IMR-90 (cell line): ENCODE data around the gene RAPGEF3. TPM values are rescaled to one million over a fixed set of nuclear protein-coding genes. Genes with fewer than 3 reads are reported as not detected.

ENCODE experiments used
- ATAC-seq: fragments of 200-7000 bp; cut with Tn5 transposase; 2 replicates; pipeline ENCODE4 v1.9.1; 2020; ENCODE audit warnings: low read depth, mild to moderate bottlenecking, moderate library complexity
- BruUV-seq: library from RNA; stranded (reverse); fragments of 400-500 nt; replicated peaks from 2 replicates; lab custom pipeline; 2021; lab: Mats Ljungman, UMichigan
- CTCF ChIA-PET: fragments of 300-600 bp; formaldehyde crosslinking; extraction: SDS; loops from one replicate; lab custom pipeline; 2021; ENCODE audit warnings: antibody characterized with exemption; lab: Yijun Ruan, JAX
- POLR2A ChIA-PET: fragments of 300-600 bp; sonication (Branson Sonifier 250); formaldehyde crosslinking; loops from one replicate; lab custom pipeline; 2022; ENCODE audit warnings: antibody characterized with exemption; ENCODE audit not compliant: unreplicated experiment; lab: Charles Lee
- DNase-seq: peaks from one replicate; pipeline ENCODE4 v3.0.0; 2013
- H2AFZ ChIP-seq: replicated peaks from 2 replicates; pipeline ENCODE3; 2013; ENCODE audit warnings: low read length, mild to moderate bottlenecking; ENCODE audit not compliant: poor library complexity
- H2AK5ac ChIP-seq: 2 replicates; pipeline ENCODE4 v1.6.1; 2013; ENCODE audit warnings: low read depth, low read length, inconsistent platforms
- H2AK9ac ChIP-seq: replicated peaks from 2 replicates; pipeline ENCODE3; 2013; ENCODE audit warnings: mild to moderate bottlenecking, low read depth, low read length, moderate library complexity; ENCODE audit not compliant: poor library complexity
- H2BK120ac ChIP-seq: 2 replicates; pipeline ENCODE4 v1.6.1; 2013; ENCODE audit warnings: low read depth, low read length, inconsistent platforms
- H2BK15ac ChIP-seq: 3 replicates; pipeline ENCODE4 v1.6.1; 2013; ENCODE audit warnings: low read depth, low read length, inconsistent platforms
- H2BK20ac ChIP-seq: 2 replicates; pipeline ENCODE4 v1.6.1; 2013; ENCODE audit warnings: low read depth, mild to moderate bottlenecking, inconsistent platforms, low read length, moderate library complexity
- H2BK5ac ChIP-seq: 2 replicates; pipeline ENCODE4 v1.6.1; 2013; ENCODE audit warnings: mild to moderate bottlenecking, low read depth, low read length, inconsistent platforms; ENCODE audit not compliant: poor library complexity, severe bottlenecking
- H3K14ac ChIP-seq: replicated peaks from 2 replicates; pipeline ENCODE4 v1.6.1; 2013; ENCODE audit warnings: low read depth, low read length, inconsistent platforms
- H3K18ac ChIP-seq: 2 replicates; pipeline ENCODE4 v1.6.1; 2013; ENCODE audit warnings: low read depth, low read length, control low read depth
- H3K23ac ChIP-seq: 2 replicates; pipeline ENCODE4 v1.6.1; 2013; ENCODE audit warnings: low read depth, low read length, inconsistent platforms
- H3K27ac ChIP-seq: 2 replicates; pipeline ENCODE4 v1.5.1; 2013; ENCODE audit warnings: mild to moderate bottlenecking, control low read depth, low read length; ENCODE audit not compliant: insufficient read depth
- H3K27me3 ChIP-seq: 2 replicates; pipeline ENCODE4 v1.6.1; 2013; ENCODE audit warnings: low read length; ENCODE audit not compliant: control insufficient read depth, insufficient read depth
- H3K36me3 ChIP-seq: 2 replicates; pipeline ENCODE4 v1.6.1; 2013; ENCODE audit warnings: low read length, mixed read lengths; ENCODE audit not compliant: control insufficient read depth, insufficient read depth
- H3K4ac ChIP-seq: 2 replicates; pipeline ENCODE4 v1.6.1; 2013; ENCODE audit warnings: low read depth, low read length, inconsistent platforms
- H3K4me1 ChIP-seq: 2 replicates; pipeline ENCODE4 v1.6.1; 2013; ENCODE audit warnings: low read length, mixed read lengths; ENCODE audit not compliant: control insufficient read depth, insufficient read depth
- H3K4me2 ChIP-seq: 2 replicates; pipeline ENCODE4 v1.6.1; 2013; ENCODE audit warnings: low read depth, mild to moderate bottlenecking, control low read depth, low read length, moderate library complexity
- H3K4me3 ChIP-seq: 2 replicates; pipeline ENCODE4 v1.5.1; 2013; ENCODE audit warnings: low read depth, mild to moderate bottlenecking, control low read depth, low read length, moderate library complexity; ENCODE audit not compliant: insufficient read depth
- H3K56ac ChIP-seq: 2 replicates; pipeline ENCODE4 v1.6.1; 2013; ENCODE audit warnings: low read length, inconsistent platforms; ENCODE audit not compliant: insufficient read depth; ENCODE audit errors: extremely low read depth
- H3K79me1 ChIP-seq, 2 experiments: 2 replicates each; pipeline ENCODE4 v1.6.1; 2013; ENCODE audit warnings: low read length in 2 of 2, inconsistent platforms in 1 of 2, low read depth in 1 of 2
- H3K9ac ChIP-seq: 2 replicates; pipeline ENCODE4 v1.6.1; 2013; ENCODE audit warnings: low read depth, low read length, control low read depth
- H3K9me1 ChIP-seq: 2 replicates; pipeline ENCODE4 v1.6.1; 2013; ENCODE audit warnings: low read length, inconsistent platforms; ENCODE audit not compliant: insufficient read depth
- H3K9me3 ChIP-seq: 2 replicates; pipeline ENCODE4 v1.6.1; 2013; ENCODE audit warnings: low read length; ENCODE audit not compliant: control insufficient read depth, insufficient read depth
- H4K20me1 ChIP-seq: 2 replicates; pipeline ENCODE4 v1.6.1; 2013; ENCODE audit warnings: low read length, inconsistent platforms; ENCODE audit not compliant: insufficient read depth
- H4K5ac ChIP-seq: 2 replicates; pipeline ENCODE4 v1.6.1; 2013; ENCODE audit warnings: mild to moderate bottlenecking, low read depth, low read length, control low read depth
- H4K8ac ChIP-seq, 2 experiments: 2 replicates each; pipeline ENCODE4 v1.6.1; 2013; ENCODE audit warnings: low read depth in 2 of 2, low read length in 2 of 2, control low read depth in 1 of 2, inconsistent platforms in 1 of 2
- H4K91ac ChIP-seq: 2 replicates; pipeline ENCODE4 v1.6.1; 2013; ENCODE audit warnings: low read depth, low read length, inconsistent platforms; ENCODE audit not compliant: insufficient read depth
- BHLHE40 ChIP-seq: fragments of 150-350 bp; IDR thresholded peaks from 2 replicates; pipeline ENCODE4 v1.6.1; 2016; ENCODE audit warnings: mild to moderate bottlenecking, low read depth, low read length
- CEBPB ChIP-seq: IDR thresholded peaks from 2 replicates; pipeline ENCODE4 v1.6.1; 2012; ENCODE audit warnings: low read depth, low read length, improper control_type of control experiment
- CHD1 ChIP-seq: IDR thresholded peaks from 2 replicates; pipeline ENCODE4 v1.6.1; 2012; ENCODE audit warnings: low read depth, low read length, improper control_type of control experiment
- CTCF ChIP-seq: conservative IDR thresholded peaks from 2 replicates; pipeline ENCODE4 v1.5.1; 2012; ENCODE audit warnings: mild to moderate bottlenecking, low read depth, low read length, improper control_type of control experiment
- ELK1 ChIP-seq: fragments of 150-350 bp; IDR thresholded peaks from 2 replicates; pipeline ENCODE4 v1.6.1; 2016; ENCODE audit warnings: low read depth, mild to moderate bottlenecking, low read length, moderate library complexity, borderline replicate concordance
- FOS ChIP-seq: fragments of 150-350 bp; IDR thresholded peaks from 2 replicates; pipeline ENCODE4 v1.6.1; 2016; ENCODE audit warnings: low read depth, low read length
- MAFK ChIP-seq: IDR thresholded peaks from 2 replicates; pipeline ENCODE4 v1.6.1; 2012; ENCODE audit warnings: low read depth, low read length, improper control_type of control experiment
- MAZ ChIP-seq: IDR thresholded peaks from 2 replicates; pipeline ENCODE4 v1.6.1; 2012; ENCODE audit warnings: low read depth, mild to moderate bottlenecking, low read length, improper control_type of control experiment, moderate library complexity, borderline replicate concordance
- MXI1 ChIP-seq: IDR thresholded peaks from 2 replicates; pipeline ENCODE4 v1.6.1; 2012; ENCODE audit warnings: low read depth, mild to moderate bottlenecking, low read length, moderate library complexity, borderline replicate concordance
- NFE2L2 ChIP-seq: fragments of 150-350 bp; IDR thresholded peaks from 2 replicates; pipeline ENCODE4 v1.6.1; 2016; ENCODE audit warnings: low read depth, mild to moderate bottlenecking, low read length
- POLR2A ChIP-seq: IDR thresholded peaks from 2 replicates; pipeline ENCODE4 v1.6.1; 2012; ENCODE audit warnings: mild to moderate bottlenecking, low read depth, low read length
- RAD21 ChIP-seq: IDR thresholded peaks from 2 replicates; pipeline ENCODE4 v1.6.1; 2012; ENCODE audit warnings: low read length, improper control_type of control experiment
- RCOR1 ChIP-seq: IDR thresholded peaks from 2 replicates; pipeline ENCODE4 v1.6.1; 2012; ENCODE audit warnings: mild to moderate bottlenecking, low read length, improper control_type of control experiment; ENCODE audit not compliant: insufficient replicate concordance
- RFX5 ChIP-seq: IDR thresholded peaks from 2 replicates; pipeline ENCODE4 v1.8.0; 2012; ENCODE audit warnings: low read depth, mild to moderate bottlenecking, low read length, moderate library complexity
- SMC3 ChIP-seq: fragments of 150-350 bp; IDR thresholded peaks from 2 replicates; pipeline ENCODE4 v1.6.1; 2016; ENCODE audit warnings: low read depth, mild to moderate bottlenecking, antibody characterized with exemption, low read length, moderate library complexity
- USF2 ChIP-seq: fragments of 150-350 bp; IDR thresholded peaks from 2 replicates; pipeline ENCODE4 v1.6.1; 2017; ENCODE audit warnings: mild to moderate bottlenecking, antibody characterized with exemption, low read length, low read depth
- WGBS, 2 experiments: methylation state at CpG; one replicate each; pipeline versions ENCODE4 v1.1.5 to v1.1.7; 2013; ENCODE audit warnings: missing lambda C conversion rate in 2 of 2; ENCODE audit not compliant: insufficient read length in 1 of 2; ENCODE audit errors: extremely low coverage in 2 of 2; 5-methylcytosine and 5-hydroxymethylcytosine counted together
- dilution Hi-C: fragments of 300-500 bp; cut with HindIII; formaldehyde crosslinking; loops from one replicate; pipeline ENCODE4 v1.14.3; 2018; ENCODE audit warnings: low sequenced_read_pairs; ENCODE audit not compliant: unreplicated experiment
- in situ Hi-C: fragments of 300-500 bp; cut with MboI; formaldehyde crosslinking; loops from 3 replicates; pipeline ENCODE4 v1.14.3; 2019; ENCODE audit warnings: low sequenced_read_pairs, inconsistent platforms, mixed read lengths
- intact Hi-C: fragments of 100-400 bp; cut with micrococcal nuclease; formaldehyde crosslinking; loops from 2 replicates; pipeline ENCODE4 v1.10.0; 2022
- polyA plus RNA-seq, 3 experiments: library from polyadenylated mRNA; depleted of rRNA; stranded (reverse); fragments of >200 nt; gene quantifications; 2 replicates each; pipeline ENCODE4 v1.2.3, GENCODE V29; 2012; ENCODE audit warnings: low replicate concordance in 1 of 3
- total RNA-seq: library from RNA; depleted of rRNA; stranded (reverse); fragments of >200 nt; gene quantifications from 2 replicates; pipeline ENCODE4 v1.2.3, GENCODE V29; 2012

RAPGEF3 gene
- total and polyA plus RNA-seq, 2 of the 4 experiments (the other 2 are of a cell fraction) = 1.3 to 2.0 TPM

GRCh38 chr12:47795814-47796411 is 37.2 kb upstream of the RAPGEF3 start:
- TF ChIP-seq RCOR1 = no peak
- no peak for TF ChIP-seq RAD21
- TF ChIP-seq CTCF = no peak
- no peak for TF ChIP-seq USF2
- no peak for TF ChIP-seq RFX5
- no peak for TF ChIP-seq CEBPB
- TF ChIP-seq CHD1 = no peak
- TF ChIP-seq SMC3 = no peak
- TF ChIP-seq BHLHE40 = no peak
- TF ChIP-seq MAZ = no peak
- TF ChIP-seq FOS = no peak
- no peak for TF ChIP-seq MXI1
- no peak for TF ChIP-seq MAFK
- no peak for TF ChIP-seq NFE2L2
- TF ChIP-seq ELK1 = no peak
- no peak for TF ChIP-seq POLR2A
- dilution Hi-C loops (no loop called here), in situ Hi-C loops (no loop called here), intact Hi-C loops (no loop called here)
- no peak overlapping the region for H4K5ac ChIP-seq
- DNase-seq (no peak), ATAC-seq (no peak)
- peaks cover 5% of the 10 kb centered on the region; the same call in 1 of the 2 replicates for H3K4me1 ChIP-seq
- no peak overlapping the region for H3K4me3 ChIP-seq
- no peak overlapping the region for H2BK20ac ChIP-seq
- no TSS peak for BruUV-seq
- no peak overlapping the region for H4K8ac ChIP-seq
- H3K14ac ChIP-seq = no peak overlapping the region
- H3K9me1 ChIP-seq = peaks cover 3% of the 10 kb centered on the region; the same call in 1 of the 2 replicates
- H3K79me1 ChIP-seq = peaks cover 15 to 43% of the 10 kb centered on the region in 2 experiments
- H3K18ac ChIP-seq = no peak overlapping the region
- H3K9ac ChIP-seq = no peak overlapping the region
- H3K9me3 ChIP-seq = no peaks in the 10 kb centered on the region
- H2BK15ac ChIP-seq = no peak overlapping the region
- no peak overlapping the region for H3K4me2 ChIP-seq
- ChIA-PET POLR2A (no interaction called here), CTCF (no interaction called here)
- H3K23ac ChIP-seq = no peak overlapping the region
- no peak overlapping the region for H2BK5ac ChIP-seq
- H2AFZ ChIP-seq = no peak overlapping the region
- H3K27me3 ChIP-seq = no peaks in the 10 kb centered on the region
- H2AK9ac ChIP-seq = no peak overlapping the region
- H3K27ac ChIP-seq = no peak overlapping the region
- H3K4ac ChIP-seq = no peak overlapping the region
- no peak overlapping the region for H2AK5ac ChIP-seq
- 87% methylated on average over 6 of the region's 22 CpGs; no CpG with 5 or more reads in 1 of the 2 experiments for WGBS, 2 experiments
- peaks cover 39% of the 10 kb centered on the region for H4K20me1 ChIP-seq
- no peak overlapping the region for H3K56ac ChIP-seq
- no peak overlapping the region for H2BK120ac ChIP-seq
- H4K91ac ChIP-seq = no peak overlapping the region
- peaks cover 68% of the 10 kb centered on the region for H3K36me3 ChIP-seq
